Measurements from ENCODE around the gene PDXK.

GRCh38 chr21:43781846-43782245, 62.9 kb downstream of the PDXK start:
- TF ChIP-seq CTCF (IDR thresholded peaks at IDR 0.05): no peak
- TF ChIP-seq POLR2A (IDR thresholded peaks at IDR 0.05): no peak
